Vagina (tissue), 2 donors: Measurements from ENCODE around the gene DYRK1A. TPM values are rescaled to one million over a fixed set of nuclear protein-coding genes. Genes with fewer than 3 reads are reported as not detected.

ENCODE experiments used
- DNase-seq, 2 donors: peaks; one replicate each; pipeline ENCODE4 v3.0.0-alpha.2; 2017; ENCODE audit errors: extremely low spot score in 2 of 2
- H3K27ac ChIP-seq: fragments of 200-600 bp; sonication (generic); one replicate; pipeline ENCODE4 v1.5.1; 2019
- H3K27me3 ChIP-seq: fragments of 200-600 bp; sonication (generic); one replicate; pipeline ENCODE4 v1.5.1; 2019
- H3K36me3 ChIP-seq, 2 donors: fragments of 200-600 bp; sonication (generic); one replicate each; pipeline ENCODE4 v1.5.1; 2017 to 2019
- H3K4me1 ChIP-seq: fragments of 200-600 bp; sonication (generic); one replicate; pipeline ENCODE4 v1.5.1; 2019
- H3K4me3 ChIP-seq, 2 donors: fragments of 200-600 bp; sonication (generic); 1 replicate in 1 of 2; 2 replicates in 1 of 2; pipeline ENCODE4 v1.5.1; 2016 to 2019
- H3K9me3 ChIP-seq: fragments of 200-600 bp; sonication (generic); one replicate; pipeline ENCODE4 v1.5.1; 2019
- POLR2A ChIP-seq, 2 donors: fragments of 450-650 bp; IDR thresholded peaks; one replicate each; pipeline ENCODE4 v1.6.1; 2017; ENCODE audit warnings: antibody characterized with exemption in 2 of 2, mild to moderate bottlenecking in 2 of 2, moderate library complexity in 2 of 2
- POLR2AphosphoS5 ChIP-seq, 2 donors: sonication (generic); formaldehyde crosslinking; IDR thresholded peaks; one replicate each; pipeline ENCODE4 v1.9.0; 2017; ENCODE audit warnings: antibody characterized with exemption in 2 of 2, mild to moderate bottlenecking in 2 of 2, low read depth in 1 of 2; ENCODE audit not compliant: insufficient read depth in 1 of 2
- intact Hi-C: fragments of 100-400 bp; cut with DNase I; formaldehyde crosslinking; loops from one replicate; pipeline ENCODE4 v1.15.1; 2023
- total RNA-seq: library from RNA; depleted of rRNA; stranded (reverse); fragments of >200 nt; gene quantifications from one replicate; pipeline ENCODE4 v1.2.3, GENCODE V29; 2016
- TF ChIP-seq, protein P1 (sequence below), 3 experiments: fragments of 450-650 bp in 2 of 3; fragments of 200-600 bp in 1 of 3; sonication (generic) in 1 of 3; IDR thresholded peaks; one replicate each; pipeline ENCODE4 v1.5.1; 2017 to 2019; ENCODE audit warnings: antibody characterized with exemption in 3 of 3, mild to moderate bottlenecking in 2 of 3, moderate library complexity in 2 of 3

Gene DYRK1A
- total RNA-seq, 1 donor from 2014 or later = 78.1 TPM

DNA sequence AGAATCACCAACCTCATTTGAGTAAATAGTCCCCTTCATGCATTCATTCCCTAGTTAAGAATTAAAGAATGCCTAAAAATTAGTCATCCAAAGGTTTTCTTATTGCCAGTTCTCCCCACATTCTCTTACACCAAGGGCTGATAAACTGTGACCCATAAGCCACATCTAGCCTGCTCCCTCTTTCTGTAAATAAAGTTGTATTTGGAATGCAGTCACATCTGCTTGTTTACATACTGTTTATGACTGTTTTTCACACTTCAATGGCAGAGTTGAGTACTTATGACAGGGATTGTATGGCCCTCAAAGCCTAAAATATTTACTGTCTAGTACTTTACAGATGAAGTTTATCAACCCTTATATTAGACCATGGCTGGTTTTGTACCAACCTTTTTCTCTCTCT is 16.1 kb upstream of the DYRK1A start:
- no peak overlapping the region for H3K27ac ChIP-seq
- intact Hi-C loops = no loop called here
- no peaks in the 10 kb centered on the region for H3K4me1 ChIP-seq
- TF ChIP-seq, protein P1, sequence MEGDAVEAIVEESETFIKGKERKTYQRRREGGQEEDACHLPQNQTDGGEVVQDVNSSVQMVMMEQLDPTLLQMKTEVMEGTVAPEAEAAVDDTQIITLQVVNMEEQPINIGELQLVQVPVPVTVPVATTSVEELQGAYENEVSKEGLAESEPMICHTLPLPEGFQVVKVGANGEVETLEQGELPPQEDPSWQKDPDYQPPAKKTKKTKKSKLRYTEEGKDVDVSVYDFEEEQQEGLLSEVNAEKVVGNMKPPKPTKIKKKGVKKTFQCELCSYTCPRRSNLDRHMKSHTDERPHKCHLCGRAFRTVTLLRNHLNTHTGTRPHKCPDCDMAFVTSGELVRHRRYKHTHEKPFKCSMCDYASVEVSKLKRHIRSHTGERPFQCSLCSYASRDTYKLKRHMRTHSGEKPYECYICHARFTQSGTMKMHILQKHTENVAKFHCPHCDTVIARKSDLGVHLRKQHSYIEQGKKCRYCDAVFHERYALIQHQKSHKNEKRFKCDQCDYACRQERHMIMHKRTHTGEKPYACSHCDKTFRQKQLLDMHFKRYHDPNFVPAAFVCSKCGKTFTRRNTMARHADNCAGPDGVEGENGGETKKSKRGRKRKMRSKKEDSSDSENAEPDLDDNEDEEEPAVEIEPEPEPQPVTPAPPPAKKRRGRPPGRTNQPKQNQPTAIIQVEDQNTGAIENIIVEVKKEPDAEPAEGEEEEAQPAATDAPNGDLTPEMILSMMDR (IDR thresholded peaks at IDR 0.05) = no peak
- no peak for TF ChIP-seq POLR2A (IDR thresholded peaks at IDR 0.05)
- TF ChIP-seq POLR2AphosphoS5 (IDR thresholded peaks at IDR 0.05; ENCODE audit: insufficient read depth in 1 of 2, low read depth in 1 of 2) = no peak
- no peak overlapping the region for H3K4me3 ChIP-seq
- no peaks in the 10 kb centered on the region for H3K27me3 ChIP-seq
- no peak for DNase-seq
- H3K9me3 ChIP-seq = peaks cover 3% of the 10 kb centered on the region
- H3K36me3 ChIP-seq = no peaks in the 10 kb centered on the region

DNA sequence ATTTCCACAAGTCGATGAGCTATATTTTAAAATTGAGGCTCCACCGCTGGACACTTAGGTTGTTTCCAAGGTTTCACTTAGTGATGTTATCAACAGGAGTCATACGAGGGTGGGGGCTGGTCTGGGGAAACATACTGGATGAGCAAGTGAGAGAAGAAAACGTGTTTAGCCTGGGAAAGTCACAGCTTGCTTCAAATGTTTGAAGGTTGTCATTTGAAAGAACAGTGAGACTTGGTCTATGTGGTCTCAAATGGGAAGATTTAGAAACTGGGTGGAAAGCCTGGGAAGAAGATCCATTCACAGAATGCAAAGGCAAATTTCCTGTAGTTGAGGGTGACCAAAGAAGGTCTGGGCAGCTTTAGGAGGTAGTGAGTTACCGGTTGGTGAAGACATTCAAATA is 9.9 kb upstream of the DYRK1A start:
- DNase-seq = no peak
- H3K27ac ChIP-seq = no peak overlapping the region
- intact Hi-C loops = no loop called here
- TF ChIP-seq POLR2AphosphoS5 (IDR thresholded peaks at IDR 0.05; ENCODE audit: insufficient read depth in 1 of 2, low read depth in 1 of 2) = no peak
- TF ChIP-seq POLR2A (IDR thresholded peaks at IDR 0.05) = no peak
- TF ChIP-seq, protein P1 (IDR thresholded peaks at IDR 0.05) = no peak
- peaks cover 10% of the 10 kb centered on the region for H3K4me1 ChIP-seq
- no peaks in the 10 kb centered on the region for H3K9me3 ChIP-seq
- H3K36me3 ChIP-seq = no peaks in the 10 kb centered on the region
- H3K4me3 ChIP-seq = no peak overlapping the region
- H3K27me3 ChIP-seq = no peaks in the 10 kb centered on the region

DNA sequence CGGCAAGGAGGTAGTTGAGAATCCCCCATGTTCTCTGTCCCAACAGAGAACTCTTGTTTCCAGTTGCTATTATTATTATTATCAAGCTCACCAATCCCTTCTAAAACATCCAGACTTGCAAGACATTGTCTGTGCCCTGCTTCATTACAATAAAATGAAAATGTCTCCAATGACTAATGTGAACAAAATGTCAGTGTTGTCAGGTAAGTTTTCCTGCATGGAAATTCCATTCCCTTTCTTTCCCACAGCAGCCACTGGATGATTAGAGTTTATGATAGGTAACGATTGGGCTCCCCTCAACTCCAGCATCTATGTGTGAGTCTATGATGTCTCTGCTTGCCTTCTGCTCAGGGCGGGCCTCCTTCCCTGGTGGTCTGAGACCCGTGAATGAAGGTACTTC is 8.9 kb upstream of the DYRK1A start:
- H3K27ac ChIP-seq = no peak overlapping the region
- intact Hi-C loops = no loop called here
- TF ChIP-seq POLR2A (IDR thresholded peaks at IDR 0.05) = no peak
- TF ChIP-seq POLR2AphosphoS5 (IDR thresholded peaks at IDR 0.05; ENCODE audit: insufficient read depth in 1 of 2, low read depth in 1 of 2) = no peak
- TF ChIP-seq, protein P1 (IDR thresholded peaks at IDR 0.05) = no peak
- H3K36me3 ChIP-seq = no peaks in the 10 kb centered on the region
- no peaks in the 10 kb centered on the region for H3K9me3 ChIP-seq
- no peak overlapping the region for H3K4me3 ChIP-seq
- H3K4me1 ChIP-seq = peaks cover 10% of the 10 kb centered on the region
- no peaks in the 10 kb centered on the region for H3K27me3 ChIP-seq
- DNase-seq = no peak

DNA sequence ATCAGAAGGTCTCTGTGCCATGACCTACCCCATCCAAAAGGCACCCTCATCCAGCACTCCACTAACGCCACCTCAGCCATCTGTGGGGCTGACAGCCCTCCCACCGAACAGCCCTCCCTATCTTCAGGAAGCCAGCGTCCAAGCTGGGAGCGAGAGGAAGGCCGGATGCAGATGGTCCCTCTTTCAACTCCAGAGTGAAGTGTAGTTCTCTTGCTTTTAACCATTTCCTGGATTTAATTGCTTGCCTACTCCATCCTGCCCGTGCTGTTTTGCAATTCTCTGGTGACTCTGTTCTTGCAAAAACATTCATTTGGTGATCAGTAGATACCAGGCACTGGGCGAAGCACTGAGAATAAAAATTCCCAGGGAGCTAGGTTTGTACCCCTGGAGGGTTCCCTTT is 8.2 kb upstream of the DYRK1A start:
- TF ChIP-seq, protein P1 (IDR thresholded peaks at IDR 0.05) = no peak
- no peak for TF ChIP-seq POLR2AphosphoS5 (IDR thresholded peaks at IDR 0.05; ENCODE audit: insufficient read depth in 1 of 2, low read depth in 1 of 2)
- TF ChIP-seq POLR2A (IDR thresholded peaks at IDR 0.05) = no peak
- no peak for DNase-seq
- Histone ChIP-seq H3K27me3 (no peaks in the 10 kb centered on the region), H3K4me3 (no peak overlapping the region), H3K4me1 (peaks cover 10% of the 10 kb centered on the region), H3K9me3 (no peaks in the 10 kb centered on the region), H3K27ac (no peak overlapping the region), H3K36me3 (no peaks in the 10 kb centered on the region)
- intact Hi-C loops = no loop called here

- Histone ChIP-seq H3K4me3 (no peak overlapping the region), H3K4me1 (peaks cover 16% of the 10 kb centered on the region), H3K27me3 (no peaks in the 10 kb centered on the region), H3K36me3 (no peaks in the 10 kb centered on the region), H3K9me3 (no peaks in the 10 kb centered on the region), H3K27ac (no peak overlapping the region)
- TF ChIP-seq, protein P1 (IDR thresholded peaks at IDR 0.05) = no peak
- TF ChIP-seq POLR2AphosphoS5 (IDR thresholded peaks at IDR 0.05; ENCODE audit: insufficient read depth in 1 of 2, low read depth in 1 of 2) = no peak
- DNase-seq = no peak
- intact Hi-C loops = loop anchor here (10.0 kb wide), 1 partner anchor 201 kb away; no protein-coding TSS in a partner anchor
These were observed 2.6 kb upstream of the DYRK1A start for GRCh38 chr21:37363936-37364335.
